Hypothalamus (tissue), 51 donors: ENCODE data around the gene SORCS1.

Experiments used
- DNase-seq, 51 donors: peaks; one replicate each; lab custom pipeline; 2025; lab: John Stamatoyannopoulos, UW

The SORCS1 gene

GRCh38 chr10:106771154-106771553 lies 393.4 kb downstream of the SORCS1 start:
- no peak for DNase-seq

GRCh38 chr10:106768204-106768603 lies 396.3 kb downstream of the SORCS1 start:
- DNase-seq, result no peak

GRCh38 chr10:106765928-106766327 lies 398.6 kb downstream of the SORCS1 start:
- DNase-seq, result no peak

GRCh38 chr10:106765241-106765754 lies 399.2 kb downstream of the SORCS1 start:
- no peak for DNase-seq

- no peak for DNase-seq
These were observed 400.1 kb downstream of the SORCS1 start for GRCh38 chr10:106764360-106764759.

GRCh38 chr10:106761906-106762305 lies 402.6 kb downstream of the SORCS1 start:
- DNase-seq, result no peak

GRCh38 chr10:106757521-106757920 lies 407.0 kb downstream of the SORCS1 start:
- DNase-seq, result no peak

GRCh38 chr10:106751091-106751490 lies 413.4 kb downstream of the SORCS1 start:
- DNase-seq, result no peak

GRCh38 chr10:106746868-106747267 lies 417.6 kb downstream of the SORCS1 start:
- DNase-seq, result no peak

- no peak for DNase-seq
These were observed 423.4 kb downstream of the SORCS1 start for GRCh38 chr10:106741006-106741530.

- no peak for DNase-seq
These were observed 424.4 kb downstream of the SORCS1 start for GRCh38 chr10:106740071-106740470.

- DNase-seq, result no peak
These were observed 430.3 kb downstream of the SORCS1 start for GRCh38 chr10:106734220-106734619.

GRCh38 chr10:106728232-106728631 lies 436.3 kb downstream of the SORCS1 start:
- DNase-seq, result no peak

- DNase-seq, result no peak
These were observed 437.3 kb downstream of the SORCS1 start for GRCh38 chr10:106727170-106727569.

GRCh38 chr10:106722524-106722923 lies 442.0 kb downstream of the SORCS1 start:
- no peak for DNase-seq

- DNase-seq, result no peak
These were observed 443.8 kb downstream of the SORCS1 start for GRCh38 chr10:106720683-106721082.

GRCh38 chr10:106716381-106716780 lies 448.1 kb downstream of the SORCS1 start:
- DNase-seq, result no peak

GRCh38 chr10:106714734-106715555 lies 449.6 kb downstream of the SORCS1 start:
- peak in 1 of 51 donors; percentile 4 for DNase-seq

GRCh38 chr10:106713846-106714245 lies 450.7 kb downstream of the SORCS1 start:
- DNase-seq, result no peak

GRCh38 chr10:106712988-106713387 lies 451.5 kb downstream of the SORCS1 start:
- DNase-seq, result no peak

GRCh38 chr10:106711313-106711906 lies 453.1 kb downstream of the SORCS1 start:
- DNase-seq, result peak in 21 of 51 donors; percentile 1 to 49 (median 10)

GRCh38 chr10:106708506-106708905 lies 456.0 kb downstream of the SORCS1 start:
- DNase-seq, result no peak
